WTC11 (cell line): ENCODE data around the gene CCNYL1.

Experiments used
- AR ChIP-seq: fragments of 250-450 bp; sonication (Bioruptor Pico); IDR thresholded peaks from 2 replicates; pipeline ENCODE4 v1.9.0; 2021; ENCODE audit warnings: mild to moderate bottlenecking
- CBFB ChIP-seq: sonication (generic); formaldehyde crosslinking; IDR thresholded peaks from 2 replicates; pipeline ENCODE4 v1.8.1; 2022; ENCODE audit warnings: mild to moderate bottlenecking, low read depth, missing genetic modification reagents
- CREB1 ChIP-seq: sonication (generic); formaldehyde crosslinking; IDR thresholded peaks from 2 replicates; pipeline ENCODE4 v1.8.0; 2023; ENCODE audit warnings: mild to moderate bottlenecking, missing genetic modification reagents
- CREM ChIP-seq: sonication (generic); formaldehyde crosslinking; IDR thresholded peaks from 2 replicates; pipeline ENCODE4 v1.8.1; 2022; ENCODE audit warnings: mild to moderate bottlenecking, missing genetic modification reagents, moderate library complexity
- CTCF ChIP-seq: fragments of 200-600 bp; IDR thresholded peaks from 2 replicates; pipeline ENCODE4 v1.8.0; 2022; ENCODE audit warnings: antibody characterized with exemption
- ESRRA ChIP-seq: sonication (generic); formaldehyde crosslinking; IDR thresholded peaks from 2 replicates; pipeline ENCODE4 v1.8.1; 2022; ENCODE audit warnings: mild to moderate bottlenecking, missing genetic modification reagents, borderline replicate concordance
- MAX ChIP-seq: sonication (generic); formaldehyde crosslinking; IDR thresholded peaks from 2 replicates; pipeline ENCODE4 v1.8.0; 2022; ENCODE audit warnings: mild to moderate bottlenecking, missing genetic modification reagents
- MXD4 ChIP-seq: fragments of 250-450 bp; sonication (Bioruptor Pico); IDR thresholded peaks from 2 replicates; pipeline ENCODE4 v1.8.0; 2021; ENCODE audit warnings: mild to moderate bottlenecking, moderate library complexity, borderline replicate concordance
- NR2C2 ChIP-seq: sonication (generic); formaldehyde crosslinking; IDR thresholded peaks from 2 replicates; pipeline ENCODE4 v1.8.0; 2022; ENCODE audit warnings: mild to moderate bottlenecking, missing genetic modification reagents
- SMAD4 ChIP-seq: sonication (generic); formaldehyde crosslinking; IDR thresholded peaks from 2 replicates; pipeline ENCODE4 v1.8.0; 2022; ENCODE audit warnings: mild to moderate bottlenecking, missing genetic modification reagents
- STAT6 ChIP-seq: sonication (generic); formaldehyde crosslinking; conservative IDR thresholded peaks from 2 replicates; pipeline ENCODE4 v1.8.1; 2023; ENCODE audit warnings: mild to moderate bottlenecking, low read depth, missing genetic modification reagents, moderate library complexity
- ZNF121 ChIP-seq: sonication (generic); formaldehyde crosslinking; IDR thresholded peaks from 2 replicates; pipeline ENCODE4 v1.8.0; 2023; ENCODE audit warnings: missing genetic modification reagents
- ZNF317 ChIP-seq: sonication (generic); formaldehyde crosslinking; IDR thresholded peaks from 2 replicates; pipeline ENCODE4 v1.8.1; 2023; ENCODE audit warnings: low read depth, mild to moderate bottlenecking, moderate library complexity, missing genetic modification reagents, borderline replicate concordance
- ZNF512 ChIP-seq: sonication (generic); formaldehyde crosslinking; IDR thresholded peaks from 2 replicates; pipeline ENCODE4 v1.8.1; 2022; ENCODE audit warnings: missing genetic modification reagents, borderline replicate concordance

- TF ChIP-seq CTCF (no peak), MXD4 (CRISPR knock-in tag) (no peak), STAT6 (CRISPR knock-in tag) (no peak), MAX (CRISPR knock-in tag) (no peak), CREB1 (CRISPR knock-in tag) (no peak), ZNF121 (CRISPR knock-in tag) (no peak), ESRRA (CRISPR knock-in tag) (no peak), ZNF512 (CRISPR knock-in tag) (no peak), ZNF317 (CRISPR knock-in tag) (no peak), CBFB (no peak), CREM (no peak), NR2C2 (CRISPR knock-in tag) (no peak), AR (CRISPR knock-in tag) (no peak), SMAD4 (no peak)
Observed at GRCh38 chr2:207802650-207803049, 91.2 kb downstream of the CCNYL1 start.
